Measurements from ENCODE around the gene CANT1. TPM values are rescaled to one million over a fixed set of nuclear protein-coding genes. Genes with fewer than 3 reads are reported as not detected.
A peak's percentile ranks its signal among the peaks of the same experiment; 100 is the strongest.

The CANT1 gene
- total RNA-seq, 1 experiment from 2014 or later, result 97.1 TPM

DNA sequence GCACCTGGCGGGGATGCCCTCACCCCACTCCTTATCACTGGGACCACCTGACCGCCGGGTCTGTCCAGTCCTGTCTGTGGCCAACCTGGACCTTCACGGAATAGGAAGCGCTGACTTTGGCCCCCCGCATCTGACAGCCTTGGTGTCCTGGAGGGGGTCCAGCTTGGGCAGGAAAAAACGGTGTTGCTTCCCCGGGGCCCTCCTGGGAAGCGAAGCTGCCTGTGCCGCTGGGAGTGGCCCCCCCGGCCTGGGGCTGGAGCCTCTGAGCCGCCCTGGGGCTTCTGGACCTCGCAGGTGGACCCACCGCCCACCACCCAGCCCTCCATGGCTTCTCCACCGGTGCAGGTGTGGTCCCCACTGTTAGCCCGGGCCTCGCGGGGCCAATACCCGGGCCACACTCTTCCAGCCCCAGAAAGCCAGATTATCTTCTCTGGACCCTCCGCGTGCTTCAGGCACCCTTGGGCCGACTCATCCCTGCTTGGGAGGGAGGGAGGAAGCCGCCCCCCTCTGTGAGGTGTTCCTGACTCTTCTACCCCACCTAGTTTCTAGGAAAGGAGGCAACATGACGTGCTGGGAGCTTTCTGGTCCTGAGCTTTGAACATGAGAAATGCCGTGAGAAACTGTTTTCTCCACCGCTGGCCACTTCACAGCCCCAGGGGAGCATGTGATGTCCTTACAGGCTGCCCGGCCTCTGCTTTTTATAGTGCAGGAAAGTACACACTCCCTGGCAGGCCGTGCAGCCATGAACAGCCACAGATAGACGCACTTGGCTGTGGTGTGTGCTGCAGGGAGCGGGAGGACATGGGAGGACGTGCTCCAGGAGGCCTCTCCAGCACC, 15.6 kb upstream of the CANT1 start:
- TF ChIP-seq SRF (IDR thresholded peaks at IDR 0.05; ENCODE audit: low read depth), result no peak
- no peak for TF ChIP-seq ZFX (IDR thresholded peaks at IDR 0.05)
- TF ChIP-seq TCF7L2 (IDR thresholded peaks at IDR 0.05; ENCODE audit: borderline replicate concordance, extremely low read depth, insufficient read depth, insufficient read length), result no peak
- TF ChIP-seq FOSL1 (IDR thresholded peaks at IDR 0.05; ENCODE audit: low read depth), result no peak
- no peak for TF ChIP-seq RAD21 (IDR thresholded peaks at IDR 0.05; ENCODE audit: low read depth)
- no peak for TF ChIP-seq CEBPB (IDR thresholded peaks at IDR 0.05; ENCODE audit: low read depth)
- H3K27me3 ChIP-seq (ENCODE audit: insufficient read depth, low read length), result no peaks in the 10 kb centered on the region
- H3K79me2 ChIP-seq (ENCODE audit: insufficient read depth, low read length), result no peaks in the 10 kb centered on the region
- H3K36me3 ChIP-seq (ENCODE audit: control insufficient read depth in 1 of 2, insufficient read depth in 2 of 2, low read length in 2 of 2), result no peaks in the 10 kb centered on the region
- ChIA-PET CTCF (no interaction called here), POLR2A (interaction anchor here (1.6 kb wide), 1 partner anchor 15 kb away, joined by 7 read pairs; the partner anchor contains the start of gene CANT1), RAD21 (ENCODE audit: low non-redundant PET in 1 of 2, low total read pairs in 2 of 2, uncharacterized antibody in 2 of 2, unreplicated experiment in 2 of 2) (no interaction called here)
- no peak for ATAC-seq
- H3K9me3 ChIP-seq (ENCODE audit: control insufficient read depth in 1 of 2, insufficient read depth in 1 of 2, low read depth in 1 of 2, low read length in 2 of 2), result no peaks in the 10 kb centered on the region
- H2AFZ ChIP-seq (ENCODE audit: low read depth, low read length, poor library complexity, severe bottlenecking), result no peak overlapping the region
- no peaks in the 10 kb centered on the region for H4K20me1 ChIP-seq (ENCODE audit: insufficient read depth)
- H3K9me2 ChIP-seq (ENCODE audit: insufficient read depth), result no peaks in the 10 kb centered on the region
- peaks cover 45 to 59% of the 10 kb centered on the region in 2 experiments for H3K4me1 ChIP-seq (ENCODE audit: control insufficient read depth in 1 of 2, insufficient read depth in 2 of 2, low read length in 2 of 2)
- H3K9ac ChIP-seq (ENCODE audit: low read length), result peak overlapping the region; percentile 60
- H3K4me3 ChIP-seq (replicated peaks in 1 of 2; ENCODE audit: low read depth in 1 of 2, low read length in 2 of 2), result peak overlapping the region; percentile 47 to 61
- H3K4me2 ChIP-seq (ENCODE audit: low read length), result peak overlapping the region; percentile 82
- TSS peak; percentile 69 for BruUV-seq (replicated peaks)
- H3K27ac ChIP-seq (ENCODE audit: low read depth, low read length), result peak overlapping the region; percentile 29; the same call in 1 of the 2 replicates
- DNase-seq (ENCODE audit: low read depth, low spot score), result no peak
- intact Hi-C loops (cut with micrococcal nuclease), result no loop called here

DNA sequence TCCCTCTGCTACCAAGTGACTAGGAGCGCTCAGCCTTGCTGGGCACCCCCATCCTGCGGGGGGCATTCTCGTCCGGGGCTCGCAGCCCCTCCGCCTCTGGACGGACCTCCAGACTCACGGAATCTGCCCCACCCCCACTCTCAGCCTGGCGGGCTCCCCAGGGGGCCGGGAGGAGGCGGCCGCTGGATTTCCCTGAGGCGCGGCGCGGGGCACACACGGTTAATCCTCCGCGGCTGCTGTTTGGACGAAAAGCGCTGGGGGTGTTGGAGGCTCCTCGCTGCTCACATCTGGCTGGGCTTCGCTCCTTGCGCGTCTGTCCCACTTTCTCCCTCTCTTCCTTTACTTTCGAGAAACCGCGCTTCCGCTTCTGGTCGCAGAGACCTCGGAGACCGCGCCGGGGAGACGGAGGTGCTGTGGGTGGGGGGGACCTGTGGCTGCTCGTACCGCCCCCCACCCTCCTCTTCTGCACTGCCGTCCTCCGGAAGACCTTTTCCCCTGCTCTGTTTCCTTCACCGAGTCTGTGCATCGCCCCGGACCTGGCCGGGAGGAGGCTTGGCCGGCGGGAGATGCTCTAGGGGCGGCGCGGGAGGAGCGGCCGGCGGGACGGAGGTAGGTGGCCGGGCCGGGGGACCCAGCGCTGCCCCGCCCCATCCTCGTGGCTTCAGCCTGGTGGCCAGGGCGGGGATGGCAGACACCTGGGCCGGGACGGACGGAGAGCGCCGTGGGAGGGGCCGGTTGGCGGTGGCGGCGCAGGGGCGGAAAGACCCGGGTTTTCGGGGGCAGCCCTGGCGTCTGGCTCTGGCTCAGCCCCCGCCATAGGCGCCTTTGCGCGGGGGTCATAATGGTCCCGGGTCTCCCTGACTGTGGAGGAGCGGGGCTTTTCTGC, 14.6 kb upstream of the CANT1 start, which contains the start of gene C1QTNF1:
TSS of gene C1QTNF1 (plus strand) at position 284 of the 886 bp plus-strand sequence. CDS start 19,800 bp downstream, outside the sequence.
- RAD21 ChIA-PET (ENCODE audit: low non-redundant PET in 1 of 2, low total read pairs in 2 of 2, uncharacterized antibody in 2 of 2, unreplicated experiment in 2 of 2), result no interaction called here
- TF ChIP-seq, protein P1, sequence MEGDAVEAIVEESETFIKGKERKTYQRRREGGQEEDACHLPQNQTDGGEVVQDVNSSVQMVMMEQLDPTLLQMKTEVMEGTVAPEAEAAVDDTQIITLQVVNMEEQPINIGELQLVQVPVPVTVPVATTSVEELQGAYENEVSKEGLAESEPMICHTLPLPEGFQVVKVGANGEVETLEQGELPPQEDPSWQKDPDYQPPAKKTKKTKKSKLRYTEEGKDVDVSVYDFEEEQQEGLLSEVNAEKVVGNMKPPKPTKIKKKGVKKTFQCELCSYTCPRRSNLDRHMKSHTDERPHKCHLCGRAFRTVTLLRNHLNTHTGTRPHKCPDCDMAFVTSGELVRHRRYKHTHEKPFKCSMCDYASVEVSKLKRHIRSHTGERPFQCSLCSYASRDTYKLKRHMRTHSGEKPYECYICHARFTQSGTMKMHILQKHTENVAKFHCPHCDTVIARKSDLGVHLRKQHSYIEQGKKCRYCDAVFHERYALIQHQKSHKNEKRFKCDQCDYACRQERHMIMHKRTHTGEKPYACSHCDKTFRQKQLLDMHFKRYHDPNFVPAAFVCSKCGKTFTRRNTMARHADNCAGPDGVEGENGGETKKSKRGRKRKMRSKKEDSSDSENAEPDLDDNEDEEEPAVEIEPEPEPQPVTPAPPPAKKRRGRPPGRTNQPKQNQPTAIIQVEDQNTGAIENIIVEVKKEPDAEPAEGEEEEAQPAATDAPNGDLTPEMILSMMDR (IDR thresholded peaks at IDR 0.05 in 2 of 3, conservative IDR thresholded peaks at IDR 0.05 in 1 of 3; ENCODE audit: borderline replicate concordance in 1 of 3, insufficient read depth in 1 of 3, low read depth in 2 of 3, low read length in 2 of 3), result peak in 2 of 3 experiments; percentile 46 to 53; a peak in 4 of 6 replicates
- no peak for TF ChIP-seq FOSL1 (IDR thresholded peaks at IDR 0.05; ENCODE audit: low read depth)
- TF ChIP-seq, protein P2, sequence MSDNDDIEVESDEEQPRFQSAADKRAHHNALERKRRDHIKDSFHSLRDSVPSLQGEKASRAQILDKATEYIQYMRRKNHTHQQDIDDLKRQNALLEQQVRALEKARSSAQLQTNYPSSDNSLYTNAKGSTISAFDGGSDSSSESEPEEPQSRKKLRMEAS (IDR thresholded peaks at IDR 0.05), result peak; percentile 69
- DNase-seq (ENCODE audit: low read depth, low spot score) (no peak), ATAC-seq (peak; percentile 64)
- H3K4me2 ChIP-seq (ENCODE audit: low read length), result peak within 1 kb of the TSS; percentile 82
- H3K9me3 ChIP-seq (ENCODE audit: control insufficient read depth in 1 of 2, insufficient read depth in 1 of 2, low read depth in 1 of 2, low read length in 2 of 2), result no peaks in the 10 kb centered on the region
- no peaks in the 10 kb centered on the region for H3K9me2 ChIP-seq (ENCODE audit: insufficient read depth)
- POLR2A ChIA-PET, result no interaction called here
- peak within 1 kb of the TSS; percentile 47 to 61 for H3K4me3 ChIP-seq (replicated peaks in 1 of 2; ENCODE audit: low read depth in 1 of 2, low read length in 2 of 2)
- no peaks in the 10 kb centered on the region for H3K27me3 ChIP-seq (ENCODE audit: insufficient read depth, low read length)
- peaks cover 44 to 57% of the 10 kb centered on the region in 2 experiments for H3K4me1 ChIP-seq (ENCODE audit: control insufficient read depth in 1 of 2, insufficient read depth in 2 of 2, low read length in 2 of 2)
- CTCF ChIA-PET, result no interaction called here
- peak within 1 kb of the TSS; percentile 60 for H3K9ac ChIP-seq (ENCODE audit: low read length)
- H3K27ac ChIP-seq (ENCODE audit: low read depth, low read length), result peak within 1 kb of the TSS; percentile 29; the same call in 1 of the 2 replicates
- intact Hi-C loops (cut with micrococcal nuclease), result no loop called here
- peak within 1 kb of the TSS; percentile 53 for H2AFZ ChIP-seq (ENCODE audit: low read depth, low read length, poor library complexity, severe bottlenecking)
- BruUV-seq (replicated peaks), result no TSS peak
- no peaks in the 10 kb centered on the region for H3K79me2 ChIP-seq (ENCODE audit: insufficient read depth, low read length)
- H3K36me3 ChIP-seq (ENCODE audit: control insufficient read depth in 1 of 2, insufficient read depth in 2 of 2, low read length in 2 of 2), result no peaks in the 10 kb centered on the region
- H4K20me1 ChIP-seq (ENCODE audit: insufficient read depth), result no peaks in the 10 kb centered on the region

Measured in HCT116 (cell line).